Vagina (tissue), 2 donors: Measurements from ENCODE around the gene POLL. TPM values are rescaled to one million over a fixed set of nuclear protein-coding genes. Genes with fewer than 3 reads are reported as not detected.

ENCODE experiments used
- DNase-seq, 2 donors: peaks; one replicate each; pipeline ENCODE4 v3.0.0-alpha.2; 2017; ENCODE audit errors: extremely low spot score in 2 of 2
- H3K27ac ChIP-seq: fragments of 200-600 bp; sonication (generic); one replicate; pipeline ENCODE4 v1.5.1; 2019
- H3K27me3 ChIP-seq: fragments of 200-600 bp; sonication (generic); one replicate; pipeline ENCODE4 v1.5.1; 2019
- H3K36me3 ChIP-seq, 2 donors: fragments of 200-600 bp; sonication (generic); one replicate each; pipeline ENCODE4 v1.5.1; 2017 to 2019
- H3K4me1 ChIP-seq: fragments of 200-600 bp; sonication (generic); one replicate; pipeline ENCODE4 v1.5.1; 2019
- H3K4me3 ChIP-seq, 2 donors: fragments of 200-600 bp; sonication (generic); 1 replicate in 1 of 2; 2 replicates in 1 of 2; pipeline ENCODE4 v1.5.1; 2016 to 2019
- H3K9me3 ChIP-seq: fragments of 200-600 bp; sonication (generic); one replicate; pipeline ENCODE4 v1.5.1; 2019
- POLR2A ChIP-seq, 2 donors: fragments of 450-650 bp; IDR thresholded peaks; one replicate each; pipeline ENCODE4 v1.6.1; 2017; ENCODE audit warnings: antibody characterized with exemption in 2 of 2, mild to moderate bottlenecking in 2 of 2, moderate library complexity in 2 of 2
- POLR2AphosphoS5 ChIP-seq, 2 donors: sonication (generic); formaldehyde crosslinking; IDR thresholded peaks; one replicate each; pipeline ENCODE4 v1.9.0; 2017; ENCODE audit warnings: antibody characterized with exemption in 2 of 2, mild to moderate bottlenecking in 2 of 2, low read depth in 1 of 2; ENCODE audit not compliant: insufficient read depth in 1 of 2
- intact Hi-C: fragments of 100-400 bp; cut with DNase I; formaldehyde crosslinking; loops from one replicate; pipeline ENCODE4 v1.15.1; 2023
- total RNA-seq: library from RNA; depleted of rRNA; stranded (reverse); fragments of >200 nt; gene quantifications from one replicate; pipeline ENCODE4 v1.2.3, GENCODE V29; 2016
- TF ChIP-seq, protein P1 (sequence below), 3 experiments: fragments of 450-650 bp in 2 of 3; fragments of 200-600 bp in 1 of 3; sonication (generic) in 1 of 3; IDR thresholded peaks; one replicate each; pipeline ENCODE4 v1.5.1; 2017 to 2019; ENCODE audit warnings: antibody characterized with exemption in 3 of 3, mild to moderate bottlenecking in 2 of 3, moderate library complexity in 2 of 3

POLL gene
- total RNA-seq, 1 donor from 2014 or later: 21.1 TPM

DNA sequence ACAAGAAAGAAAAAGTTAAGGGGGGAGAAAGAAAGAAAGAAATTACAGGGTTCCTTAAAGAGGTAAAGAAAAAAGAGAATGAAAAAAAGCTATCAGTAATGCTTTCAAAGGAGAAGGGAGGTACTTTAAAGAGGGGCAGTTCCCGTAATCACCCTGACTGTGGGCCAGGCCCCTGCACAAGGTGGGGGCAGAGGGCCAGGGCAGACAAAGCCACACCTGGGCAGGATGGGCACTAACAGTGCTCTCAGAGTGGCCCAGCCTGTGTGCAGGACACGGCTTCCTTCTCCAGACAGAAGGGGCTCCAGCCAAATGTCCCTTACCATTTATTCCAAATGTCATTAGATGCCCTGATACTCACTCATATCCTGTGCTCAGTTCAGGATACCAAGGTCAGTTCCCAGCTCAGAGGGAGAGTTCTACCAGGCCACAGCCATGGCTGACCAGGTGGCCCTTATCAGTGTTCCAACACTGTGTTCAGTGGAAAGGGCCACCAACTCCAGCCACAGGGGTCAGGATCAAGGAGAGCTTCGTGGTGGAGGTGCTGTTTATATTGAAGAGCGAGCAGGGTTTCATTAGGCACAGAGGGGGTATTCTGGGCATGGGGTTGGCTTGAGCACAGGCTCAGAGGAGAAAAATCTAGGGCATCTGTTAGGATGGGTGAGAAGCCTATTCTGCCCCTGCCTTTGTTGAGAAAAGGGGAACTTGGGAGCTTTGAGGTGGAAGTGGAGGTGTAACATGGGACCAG is 29.9 kb upstream of the POLL start:
- no peaks in the 10 kb centered on the region for H3K4me1 ChIP-seq
- H3K4me3 ChIP-seq: no peak overlapping the region
- no peaks in the 10 kb centered on the region for H3K9me3 ChIP-seq
- no peak for TF ChIP-seq POLR2A (IDR thresholded peaks at IDR 0.05)
- TF ChIP-seq, protein P1, sequence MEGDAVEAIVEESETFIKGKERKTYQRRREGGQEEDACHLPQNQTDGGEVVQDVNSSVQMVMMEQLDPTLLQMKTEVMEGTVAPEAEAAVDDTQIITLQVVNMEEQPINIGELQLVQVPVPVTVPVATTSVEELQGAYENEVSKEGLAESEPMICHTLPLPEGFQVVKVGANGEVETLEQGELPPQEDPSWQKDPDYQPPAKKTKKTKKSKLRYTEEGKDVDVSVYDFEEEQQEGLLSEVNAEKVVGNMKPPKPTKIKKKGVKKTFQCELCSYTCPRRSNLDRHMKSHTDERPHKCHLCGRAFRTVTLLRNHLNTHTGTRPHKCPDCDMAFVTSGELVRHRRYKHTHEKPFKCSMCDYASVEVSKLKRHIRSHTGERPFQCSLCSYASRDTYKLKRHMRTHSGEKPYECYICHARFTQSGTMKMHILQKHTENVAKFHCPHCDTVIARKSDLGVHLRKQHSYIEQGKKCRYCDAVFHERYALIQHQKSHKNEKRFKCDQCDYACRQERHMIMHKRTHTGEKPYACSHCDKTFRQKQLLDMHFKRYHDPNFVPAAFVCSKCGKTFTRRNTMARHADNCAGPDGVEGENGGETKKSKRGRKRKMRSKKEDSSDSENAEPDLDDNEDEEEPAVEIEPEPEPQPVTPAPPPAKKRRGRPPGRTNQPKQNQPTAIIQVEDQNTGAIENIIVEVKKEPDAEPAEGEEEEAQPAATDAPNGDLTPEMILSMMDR (IDR thresholded peaks at IDR 0.05): no peak
- TF ChIP-seq POLR2AphosphoS5 (IDR thresholded peaks at IDR 0.05; ENCODE audit: insufficient read depth in 1 of 2, low read depth in 1 of 2): no peak
- DNase-seq: no peak
- peaks cover 0 to 5% of the 10 kb centered on the region in 2 donors for H3K36me3 ChIP-seq
- H3K27ac ChIP-seq: no peak overlapping the region
- H3K27me3 ChIP-seq: no peaks in the 10 kb centered on the region
- intact Hi-C loops: no loop called here

DNA sequence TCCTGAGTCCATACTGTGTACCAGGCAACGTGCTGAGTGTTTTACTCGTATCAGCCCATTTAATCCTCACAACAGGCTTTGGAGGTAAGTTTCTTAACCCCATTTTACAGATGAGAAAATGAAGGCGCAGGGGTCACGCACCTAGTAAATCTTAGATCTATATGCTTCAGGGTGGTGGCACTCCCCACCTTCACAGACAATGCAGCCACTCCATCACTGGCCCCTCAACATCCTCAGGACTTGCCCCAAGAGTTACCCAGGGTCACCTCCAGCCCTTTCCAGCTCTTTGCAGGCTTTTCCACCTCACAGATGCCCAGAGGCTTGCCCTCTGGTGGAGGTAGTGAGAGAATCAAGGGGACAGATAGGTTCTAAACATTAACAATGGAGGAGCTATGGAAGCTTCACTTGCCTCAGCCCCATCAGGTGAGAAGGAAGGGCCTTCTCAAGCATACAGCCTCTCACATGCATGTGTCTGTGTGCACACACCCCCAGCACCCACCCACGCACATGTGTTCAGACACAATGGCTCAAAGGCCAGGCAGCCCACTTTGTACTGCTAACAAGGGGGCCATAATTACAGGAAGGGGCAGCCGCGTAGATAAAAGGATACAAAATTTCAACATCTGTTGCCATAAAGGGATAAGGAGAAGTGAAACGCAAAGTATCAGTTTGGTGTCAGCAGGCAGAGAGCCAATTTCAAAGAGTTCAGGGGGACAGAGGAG is 29.2 kb upstream of the POLL start:
- intact Hi-C loops: no loop called here
- Histone ChIP-seq H3K27me3 (no peaks in the 10 kb centered on the region), H3K4me1 (no peaks in the 10 kb centered on the region), H3K27ac (no peak overlapping the region), H3K36me3 (peaks cover 0 to 8% of the 10 kb centered on the region in 2 donors), H3K9me3 (no peaks in the 10 kb centered on the region), H3K4me3 (no peak overlapping the region)
- TF ChIP-seq, protein P1 (IDR thresholded peaks at IDR 0.05): no peak
- TF ChIP-seq POLR2A (IDR thresholded peaks at IDR 0.05) (no peak), POLR2AphosphoS5 (IDR thresholded peaks at IDR 0.05; ENCODE audit: insufficient read depth in 1 of 2, low read depth in 1 of 2) (no peak)
- no peak for DNase-seq

DNA sequence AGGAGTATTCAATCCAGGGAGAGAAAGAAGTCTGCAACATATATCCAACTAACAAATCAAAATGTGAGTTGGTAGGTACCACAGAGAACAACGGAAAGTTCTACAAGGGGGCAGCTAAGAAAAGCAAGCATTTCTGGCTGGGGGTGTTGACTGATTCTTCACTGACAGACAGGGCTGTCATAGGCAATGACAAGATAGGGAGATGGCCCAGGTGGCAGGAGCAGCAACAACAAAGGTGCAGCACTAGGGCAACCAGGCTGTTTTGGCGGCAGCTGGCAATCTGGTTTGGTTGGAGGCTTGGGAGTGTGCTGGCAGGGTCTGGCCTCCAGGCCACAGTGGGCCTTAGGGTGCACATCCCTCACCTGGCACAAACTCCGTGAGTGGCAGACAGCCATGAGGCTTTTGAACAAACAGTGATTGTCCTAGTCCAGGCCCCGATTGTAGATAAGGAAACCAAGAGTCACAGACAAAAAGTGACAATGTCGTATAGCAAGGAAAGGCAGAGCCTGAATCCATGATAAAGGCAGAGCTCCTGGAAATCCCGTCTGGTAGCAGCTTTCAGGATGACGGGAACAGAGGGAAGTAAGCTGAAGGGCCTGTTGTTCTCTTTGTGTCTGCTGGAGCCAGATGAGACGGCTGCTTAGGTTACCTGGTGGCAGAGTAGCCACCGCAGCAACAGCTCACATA is 28.5 kb upstream of the POLL start:
- intact Hi-C loops: no loop called here
- no peaks in the 10 kb centered on the region for H3K27me3 ChIP-seq
- no peaks in the 10 kb centered on the region for H3K9me3 ChIP-seq
- H3K4me3 ChIP-seq: no peak overlapping the region
- no peak for DNase-seq
- peaks cover 0 to 12% of the 10 kb centered on the region in 2 donors for H3K36me3 ChIP-seq
- no peaks in the 10 kb centered on the region for H3K4me1 ChIP-seq
- TF ChIP-seq POLR2A (IDR thresholded peaks at IDR 0.05) (no peak), POLR2AphosphoS5 (IDR thresholded peaks at IDR 0.05; ENCODE audit: insufficient read depth in 1 of 2, low read depth in 1 of 2) (no peak)
- TF ChIP-seq, protein P1 (IDR thresholded peaks at IDR 0.05): no peak
- no peak overlapping the region for H3K27ac ChIP-seq

DNA sequence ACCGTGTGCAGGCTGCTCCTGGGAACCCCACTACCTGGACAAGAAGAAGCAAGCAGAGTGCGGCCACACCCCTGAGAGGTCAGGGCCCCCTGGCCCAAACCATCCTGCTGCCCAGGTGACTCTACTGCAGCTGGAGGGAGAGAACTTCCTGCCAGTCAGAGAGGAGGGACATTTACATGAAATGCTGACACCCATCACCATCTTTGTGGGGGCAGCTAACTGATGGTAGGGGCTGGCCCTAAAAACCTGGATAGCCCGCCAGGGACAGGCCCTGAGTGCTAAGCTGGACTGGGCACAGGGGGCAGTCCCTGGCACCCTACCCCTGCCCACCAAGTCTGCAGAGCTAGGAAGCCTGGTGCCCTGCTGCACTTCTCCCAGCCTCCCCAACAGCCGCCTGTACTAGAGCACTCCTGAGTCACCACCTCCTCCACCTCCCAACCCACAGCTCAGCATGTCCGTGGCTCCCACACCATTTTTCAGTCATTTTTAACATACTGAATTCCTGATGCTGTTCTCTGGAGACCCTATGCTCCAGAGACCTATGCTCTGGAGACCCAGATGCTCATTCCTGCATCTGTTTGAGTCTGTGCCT is 27.6 kb upstream of the POLL start:
- DNase-seq: no peak
- H3K9me3 ChIP-seq: no peaks in the 10 kb centered on the region
- no peak overlapping the region for H3K27ac ChIP-seq
- H3K27me3 ChIP-seq: no peaks in the 10 kb centered on the region
- intact Hi-C loops: no loop called here
- no peaks in the 10 kb centered on the region for H3K4me1 ChIP-seq
- H3K4me3 ChIP-seq: no peak overlapping the region
- TF ChIP-seq POLR2A (IDR thresholded peaks at IDR 0.05) (no peak), POLR2AphosphoS5 (IDR thresholded peaks at IDR 0.05; ENCODE audit: insufficient read depth in 1 of 2, low read depth in 1 of 2) (no peak)
- TF ChIP-seq, protein P1 (IDR thresholded peaks at IDR 0.05): no peak
- H3K36me3 ChIP-seq: peaks cover 0 to 22% of the 10 kb centered on the region in 2 donors
